22Rv1 (cell line): ENCODE data around the gene MYH14.

Experiments used
- ZFX ChIP-seq: fragments of 450-650 bp; IDR thresholded peaks from 2 replicates; pipeline ENCODE4 v1.6.1; 2017; ENCODE audit warnings: antibody characterized with exemption, borderline replicate concordance
- TF ChIP-seq, protein P1 (sequence below): fragments of 450-650 bp; IDR thresholded peaks from 2 replicates; pipeline ENCODE4 v1.5.1; 2017; ENCODE audit warnings: mild to moderate bottlenecking

DNA sequence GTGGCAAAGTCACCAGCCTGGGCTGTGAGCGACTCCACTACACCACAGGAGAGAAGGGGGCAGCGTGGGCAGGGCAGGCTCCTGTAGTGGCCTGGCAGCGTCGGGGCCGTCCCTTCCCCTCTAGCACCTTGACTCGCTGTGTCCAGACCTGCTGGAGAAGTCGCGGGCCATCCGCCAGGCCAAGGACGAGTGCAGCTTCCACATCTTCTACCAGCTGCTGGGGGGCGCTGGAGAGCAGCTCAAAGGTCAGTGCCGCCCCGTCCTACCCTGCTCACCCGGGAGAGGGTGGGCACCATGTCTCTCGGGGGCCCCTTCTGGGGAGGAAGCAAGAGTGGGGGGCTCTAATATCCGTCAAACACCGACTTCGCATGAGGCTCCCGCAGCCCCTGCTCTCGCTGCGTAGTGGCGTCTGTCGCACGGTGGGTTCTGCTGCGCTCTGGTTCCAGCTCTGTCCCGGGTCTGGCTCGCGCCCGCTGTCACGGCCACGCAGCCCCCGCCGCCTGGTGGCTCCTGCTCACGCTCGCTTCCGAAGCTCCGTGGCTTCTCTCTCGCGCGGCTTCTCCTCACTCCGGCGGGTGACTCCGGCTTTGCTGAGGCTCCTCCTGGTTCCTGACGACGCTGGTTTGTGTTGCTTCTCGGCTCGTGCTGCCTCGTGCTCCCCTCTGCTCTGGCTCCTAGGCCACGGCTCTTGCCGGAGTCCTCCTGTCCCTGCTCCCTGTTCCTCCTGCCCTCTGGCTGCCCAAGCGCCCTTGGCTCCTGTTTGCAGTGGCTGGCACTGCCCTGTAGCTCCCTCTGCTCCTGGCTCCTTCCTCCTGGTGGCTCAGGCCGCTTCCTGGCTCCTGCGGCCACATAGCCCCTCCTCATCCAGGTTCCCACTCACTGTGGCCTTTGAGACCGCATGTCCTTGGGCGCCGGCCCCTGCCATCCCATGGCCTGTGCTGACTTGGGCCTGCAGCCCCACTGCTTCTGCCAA, 27.2 kb downstream of the MYH14 start:
- TF ChIP-seq, protein P1, sequence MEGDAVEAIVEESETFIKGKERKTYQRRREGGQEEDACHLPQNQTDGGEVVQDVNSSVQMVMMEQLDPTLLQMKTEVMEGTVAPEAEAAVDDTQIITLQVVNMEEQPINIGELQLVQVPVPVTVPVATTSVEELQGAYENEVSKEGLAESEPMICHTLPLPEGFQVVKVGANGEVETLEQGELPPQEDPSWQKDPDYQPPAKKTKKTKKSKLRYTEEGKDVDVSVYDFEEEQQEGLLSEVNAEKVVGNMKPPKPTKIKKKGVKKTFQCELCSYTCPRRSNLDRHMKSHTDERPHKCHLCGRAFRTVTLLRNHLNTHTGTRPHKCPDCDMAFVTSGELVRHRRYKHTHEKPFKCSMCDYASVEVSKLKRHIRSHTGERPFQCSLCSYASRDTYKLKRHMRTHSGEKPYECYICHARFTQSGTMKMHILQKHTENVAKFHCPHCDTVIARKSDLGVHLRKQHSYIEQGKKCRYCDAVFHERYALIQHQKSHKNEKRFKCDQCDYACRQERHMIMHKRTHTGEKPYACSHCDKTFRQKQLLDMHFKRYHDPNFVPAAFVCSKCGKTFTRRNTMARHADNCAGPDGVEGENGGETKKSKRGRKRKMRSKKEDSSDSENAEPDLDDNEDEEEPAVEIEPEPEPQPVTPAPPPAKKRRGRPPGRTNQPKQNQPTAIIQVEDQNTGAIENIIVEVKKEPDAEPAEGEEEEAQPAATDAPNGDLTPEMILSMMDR: peak; percentile 38
- TF ChIP-seq ZFX: no peak
